GM18499 (cell line): ENCODE data around the gene SIKE1.
"Not testable (repeated sequence)": the region's sequence is repeated elsewhere in the genome, so short reads cannot be mapped to it uniquely, and the experiment has no call there.

Source experiments
- ATAC-seq: cut with Tn5 transposase; IDR thresholded peaks from one replicate; pipeline ENCODE4 v1.9.1; 2021; ENCODE audit warnings: moderate number of reproducible peaks; ENCODE audit not compliant: insufficient read depth, unreplicated experiment

SIKE1 gene

GRCh38 chr1:114780344-114781226 lies at the start of gene SIKE1:
Gene SIKE1 (minus strand): TSS chr1:114780685. CDS start chr1:114780607, 78 bp downstream.
- peak; percentile 96 for ATAC-seq

GRCh38 chr1:114830075-114830474 lies 49.6 kb upstream of the SIKE1 start:
- ATAC-seq, result not testable (repeated sequence)

- ATAC-seq, result no peak
These were observed 47.8 kb upstream of the SIKE1 start for GRCh38 chr1:114828251-114828650.

- ATAC-seq, result no peak
These were observed 41.5 kb upstream of the SIKE1 start for GRCh38 chr1:114821978-114822377.

- ATAC-seq, result no peak
These were observed 39.9 kb upstream of the SIKE1 start for GRCh38 chr1:114820392-114820791.

GRCh38 chr1:114819869-114820268 lies 39.4 kb upstream of the SIKE1 start:
- no peak for ATAC-seq

GRCh38 chr1:114804449-114804848 lies 24.0 kb upstream of the SIKE1 start:
- ATAC-seq, result not testable (repeated sequence)

GRCh38 chr1:114803001-114803400 lies 22.5 kb upstream of the SIKE1 start:
- ATAC-seq, result peak; percentile 79

- no peak for ATAC-seq
These were observed 13.6 kb upstream of the SIKE1 start for GRCh38 chr1:114794038-114794437.

GRCh38 chr1:114790581-114790980 lies 10.1 kb upstream of the SIKE1 start:
- not testable (repeated sequence) for ATAC-seq

GRCh38 chr1:114786440-114786839 lies 6.0 kb upstream of the SIKE1 start:
- ATAC-seq, result not testable (repeated sequence)

GRCh38 chr1:114782476-114782875 lies 2.0 kb upstream of the SIKE1 start:
- no peak for ATAC-seq

- no peak for ATAC-seq
These were observed 763 bp downstream of the SIKE1 start for GRCh38 chr1:114779722-114780121.

- not testable (repeated sequence) for ATAC-seq
These were observed 3.8 kb downstream of the SIKE1 start for GRCh38 chr1:114776726-114777125.

GRCh38 chr1:114771992-114772391 lies 8.5 kb downstream of the SIKE1 start:
- ATAC-seq, result no peak

GRCh38 chr1:114770989-114771388 lies 9.5 kb downstream of the SIKE1 start:
- ATAC-seq, result no peak

GRCh38 chr1:114764689-114765088 lies 15.8 kb downstream of the SIKE1 start:
- no peak for ATAC-seq

GRCh38 chr1:114758256-114758832 lies 22.1 kb downstream of the SIKE1 start:
- ATAC-seq, result no peak

GRCh38 chr1:114757455-114758255 lies 22.8 kb downstream of the SIKE1 start, which contains the start of gene CSDE1:
Gene CSDE1 (minus strand): TSS chr1:114757984. CDS start chr1:114739890, 18,094 bp downstream.
- ATAC-seq, result peak; percentile 64

- ATAC-seq, result no peak
These were observed 23.5 kb downstream of the SIKE1 start for GRCh38 chr1:114756949-114757454.
